IPS DF 6.9 (cell line): ENCODE results near the gene CXCR2.

Experiments
- DNase-seq: peaks from one replicate; pipeline ENCODE4 v3.0.0-alpha.2; 2013; ENCODE audit warnings: low read depth, low spot score
- H3K27ac ChIP-seq: one replicate; pipeline ENCODE4 v1.5.1; 2013; ENCODE audit warnings: low read length, control low read depth
- H3K27me3 ChIP-seq: 2 replicates; pipeline ENCODE4 v1.6.1; 2013; ENCODE audit warnings: mild to moderate bottlenecking, low read length; ENCODE audit not compliant: control insufficient read depth, insufficient read depth
- H3K36me3 ChIP-seq: 2 replicates; pipeline ENCODE4 v1.6.1; 2013; ENCODE audit warnings: low read length; ENCODE audit not compliant: control insufficient read depth, insufficient read depth
- H3K4me1 ChIP-seq: 2 replicates; pipeline ENCODE4 v1.6.1; 2013; ENCODE audit warnings: low read length; ENCODE audit not compliant: control insufficient read depth, insufficient read depth
- H3K4me3 ChIP-seq: 2 replicates; pipeline ENCODE4 v1.5.1; 2013; ENCODE audit warnings: mild to moderate bottlenecking, low read length
- H3K9me3 ChIP-seq: 2 replicates; pipeline ENCODE4 v1.6.1; 2013; ENCODE audit warnings: low read length, inconsistent platforms; ENCODE audit not compliant: control insufficient read depth, insufficient read depth
- WGBS: extraction: QIAGEN DNeasy Blood & Tissue Kit; methylation state at CpG from one replicate; pipeline ENCODE4 v1.1.7; 2013; ENCODE audit warnings: mixed read lengths, missing lambda C conversion rate; ENCODE audit not compliant: insufficient read length, insufficient coverage; 5-methylcytosine and 5-hydroxymethylcytosine counted together

CXCR2 gene

DNA sequence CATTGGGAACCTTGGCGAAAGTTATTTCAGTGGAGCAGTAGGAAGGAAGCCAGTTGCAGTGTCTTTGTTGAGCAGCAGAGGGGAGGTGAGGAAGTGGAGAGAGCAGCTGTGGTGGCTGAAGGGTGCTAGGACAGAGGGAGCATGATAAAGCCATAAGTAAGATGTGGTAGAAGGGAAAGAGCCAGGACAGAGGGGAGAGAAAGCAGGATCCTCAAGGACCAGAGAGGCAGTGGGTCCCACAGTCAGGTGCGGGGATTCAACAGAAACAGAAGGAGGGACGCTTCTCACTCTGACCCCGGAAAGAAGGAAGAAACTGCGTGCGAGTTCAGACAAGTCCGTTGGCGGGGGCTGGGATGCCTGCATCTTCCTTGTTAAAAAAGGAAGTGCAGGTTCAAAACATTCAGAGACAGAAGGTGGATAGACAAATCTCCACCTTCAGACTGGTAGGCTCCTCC lies at the start of gene CXCR2:
CXCR2 (plus strand) TSS at position 403 of the 455 bp plus-strand sequence. CDS start 8,774 bp downstream, outside the sequence.
- no CpG with 5 or more reads among the region's 8 CpGs for WGBS
- Histone ChIP-seq H3K4me1 (no peaks in the 10 kb centered on the region), H3K4me3 (no peak within 1 kb of the TSS), H3K27me3 (no peaks in the 10 kb centered on the region), H3K36me3 (no peaks in the 10 kb centered on the region), H3K9me3 (no peaks in the 10 kb centered on the region), H3K27ac (no peak within 1 kb of the TSS)
- no peak for DNase-seq

DNA sequence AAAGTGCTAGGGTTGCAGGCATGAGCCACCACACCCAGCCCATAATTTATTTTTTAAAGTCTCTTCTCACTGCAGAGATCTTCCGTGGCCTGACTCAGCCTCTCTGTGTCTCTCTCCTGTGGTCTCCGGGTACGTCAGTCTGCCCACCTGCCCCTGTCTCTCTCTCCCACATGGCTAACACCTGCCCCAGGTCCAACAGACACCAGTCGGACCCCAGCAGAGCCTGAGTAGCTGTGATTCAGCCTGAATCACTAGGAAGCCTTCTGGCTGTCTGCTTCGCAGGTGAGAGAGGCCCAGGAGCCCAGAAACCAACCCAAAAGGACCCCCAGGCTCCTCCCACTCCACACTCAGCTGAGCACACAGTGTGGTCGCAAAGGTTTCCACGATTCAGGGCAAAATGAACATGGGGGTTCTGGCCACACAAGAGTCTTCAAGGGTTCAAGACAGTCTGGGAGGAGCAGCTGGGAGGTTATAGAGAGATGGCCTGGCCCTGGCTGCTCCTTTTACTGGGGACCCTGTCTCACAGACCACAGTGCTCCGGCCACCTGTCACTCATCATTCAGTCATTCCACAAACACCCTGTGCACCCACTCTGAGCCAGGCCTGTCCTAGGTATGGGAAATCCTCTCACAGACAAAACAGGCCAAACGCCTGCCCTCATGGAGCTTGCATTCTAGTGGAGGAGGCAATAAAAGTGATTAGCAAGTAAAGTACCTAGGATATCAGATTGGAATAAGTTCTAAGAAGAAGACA lies 48.2 kb upstream of the CXCR2 start:
- Histone ChIP-seq H3K4me3 (no peak overlapping the region), H3K27me3 (no peaks in the 10 kb centered on the region), H3K4me1 (0 out of 2 replicates have a peak, but pooled peaks cover 2% of the 10 kb centered on the region), H3K9me3 (no peaks in the 10 kb centered on the region), H3K27ac (no peak overlapping the region), H3K36me3 (no peaks in the 10 kb centered on the region)
- DNase-seq: no peak
- WGBS: no CpG with 5 or more reads among the region's 9 CpGs

DNA sequence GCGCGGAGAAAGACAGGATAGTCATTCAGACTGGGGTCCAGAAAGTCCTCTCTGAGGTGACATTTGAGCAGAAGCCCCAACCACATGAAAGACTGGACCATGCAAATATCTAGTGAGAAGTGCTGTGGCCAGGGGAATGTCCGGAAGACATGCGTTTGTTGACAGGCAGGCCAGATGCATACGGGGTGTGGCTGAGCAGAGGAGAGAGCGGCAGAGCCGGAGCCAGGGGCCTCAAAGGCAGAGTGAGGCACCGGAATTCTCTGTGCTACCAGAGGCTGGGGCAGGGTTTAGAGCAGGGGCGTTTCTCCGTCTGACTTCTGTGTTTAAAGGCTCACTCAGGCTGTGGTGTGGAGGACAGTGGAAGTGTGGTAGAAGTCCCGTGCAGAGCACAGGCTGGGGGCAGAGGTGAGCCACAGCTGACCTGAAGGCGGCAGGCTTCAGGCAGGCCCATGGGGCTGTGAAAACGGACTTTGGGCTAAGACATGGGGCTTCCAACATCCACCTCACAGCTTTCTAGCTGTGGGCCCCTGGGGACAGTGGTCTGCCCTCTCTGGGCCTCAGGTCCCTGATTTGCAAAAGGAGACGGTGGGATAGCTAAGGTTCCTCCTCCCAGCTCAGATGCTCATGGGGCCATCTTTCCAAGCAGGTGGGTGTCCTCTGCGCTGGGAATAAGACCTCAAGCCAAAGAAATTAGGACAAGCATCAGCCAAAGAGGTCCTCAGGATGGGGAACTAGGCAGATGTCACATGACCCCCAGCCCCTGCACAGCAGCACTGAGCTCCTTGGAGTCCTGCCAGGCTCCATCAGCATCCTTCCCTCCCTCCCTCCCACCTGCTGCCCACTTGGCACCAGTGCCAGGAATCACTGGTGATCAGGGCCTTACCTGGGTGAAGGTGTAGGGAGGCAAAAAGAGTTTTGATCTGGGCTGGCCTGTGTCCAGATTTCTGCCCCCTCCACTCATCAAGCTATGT lies 45.6 kb upstream of the CXCR2 start:
- no CpG with 5 or more reads among the region's 15 CpGs for WGBS
- Histone ChIP-seq H3K27me3 (no peaks in the 10 kb centered on the region), H3K4me1 (0 out of 2 replicates have a peak, but pooled peaks cover 2% of the 10 kb centered on the region), H3K4me3 (no peak overlapping the region), H3K36me3 (no peaks in the 10 kb centered on the region), H3K27ac (no peak overlapping the region), H3K9me3 (no peaks in the 10 kb centered on the region)
- DNase-seq: no peak

DNA sequence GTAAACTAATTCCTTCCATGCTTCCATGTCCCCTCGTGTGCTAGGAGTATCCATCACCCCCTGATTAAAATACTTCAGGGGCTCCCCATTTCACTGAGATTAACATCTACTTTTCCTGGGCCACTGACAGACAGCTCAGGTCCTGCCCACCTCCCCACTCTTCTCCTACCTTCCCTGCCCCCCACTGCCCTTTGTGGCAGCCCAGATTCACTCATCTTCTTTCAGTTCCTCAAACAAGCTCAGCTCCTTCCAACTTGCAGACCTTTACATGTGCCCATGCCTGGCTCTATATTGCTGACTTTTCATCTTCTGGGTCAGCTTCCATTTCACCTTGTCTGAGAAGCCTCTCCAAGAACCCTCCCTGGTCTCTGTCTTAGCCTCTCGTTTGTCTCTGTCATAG lies 44.8 kb upstream of the CXCR2 start:
- no peak overlapping the region for H3K4me3 ChIP-seq
- no peak for DNase-seq
- WGBS: no CpG with 5 or more reads among the region's 2 CpGs
- H3K27ac ChIP-seq: no peak overlapping the region
- 0 out of 2 replicates have a peak, but pooled peaks cover 2% of the 10 kb centered on the region for H3K4me1 ChIP-seq
- no peaks in the 10 kb centered on the region for H3K27me3 ChIP-seq
- no peaks in the 10 kb centered on the region for H3K9me3 ChIP-seq
- no peaks in the 10 kb centered on the region for H3K36me3 ChIP-seq

DNA sequence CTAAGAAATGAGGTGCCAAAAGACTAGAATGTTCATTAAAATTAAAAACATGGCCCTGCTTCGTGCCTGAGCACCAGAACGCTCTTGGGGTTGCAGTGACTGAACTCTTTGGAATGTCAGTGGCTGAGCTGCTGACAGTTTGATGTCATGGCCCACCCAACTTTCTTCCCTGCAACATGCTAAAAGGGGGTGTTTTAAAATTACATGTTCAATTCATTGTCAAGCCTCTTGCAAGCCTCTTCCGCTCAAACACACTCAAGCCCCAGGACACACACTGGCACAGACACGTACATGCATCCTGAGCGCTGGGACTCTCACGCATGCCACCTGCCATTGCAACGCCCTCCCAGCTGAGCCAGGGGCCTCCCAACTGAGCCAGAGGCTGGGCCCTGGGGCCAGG lies 44.1 kb upstream of the CXCR2 start:
- H3K9me3 ChIP-seq: no peaks in the 10 kb centered on the region
- H3K36me3 ChIP-seq: no peaks in the 10 kb centered on the region
- no peak for DNase-seq
- H3K4me3 ChIP-seq: no peak overlapping the region
- no peaks in the 10 kb centered on the region for H3K27me3 ChIP-seq
- H3K4me1 ChIP-seq: no peaks in the 10 kb centered on the region
- no CpG with 5 or more reads among the region's 7 CpGs for WGBS
- no peak overlapping the region for H3K27ac ChIP-seq

DNA sequence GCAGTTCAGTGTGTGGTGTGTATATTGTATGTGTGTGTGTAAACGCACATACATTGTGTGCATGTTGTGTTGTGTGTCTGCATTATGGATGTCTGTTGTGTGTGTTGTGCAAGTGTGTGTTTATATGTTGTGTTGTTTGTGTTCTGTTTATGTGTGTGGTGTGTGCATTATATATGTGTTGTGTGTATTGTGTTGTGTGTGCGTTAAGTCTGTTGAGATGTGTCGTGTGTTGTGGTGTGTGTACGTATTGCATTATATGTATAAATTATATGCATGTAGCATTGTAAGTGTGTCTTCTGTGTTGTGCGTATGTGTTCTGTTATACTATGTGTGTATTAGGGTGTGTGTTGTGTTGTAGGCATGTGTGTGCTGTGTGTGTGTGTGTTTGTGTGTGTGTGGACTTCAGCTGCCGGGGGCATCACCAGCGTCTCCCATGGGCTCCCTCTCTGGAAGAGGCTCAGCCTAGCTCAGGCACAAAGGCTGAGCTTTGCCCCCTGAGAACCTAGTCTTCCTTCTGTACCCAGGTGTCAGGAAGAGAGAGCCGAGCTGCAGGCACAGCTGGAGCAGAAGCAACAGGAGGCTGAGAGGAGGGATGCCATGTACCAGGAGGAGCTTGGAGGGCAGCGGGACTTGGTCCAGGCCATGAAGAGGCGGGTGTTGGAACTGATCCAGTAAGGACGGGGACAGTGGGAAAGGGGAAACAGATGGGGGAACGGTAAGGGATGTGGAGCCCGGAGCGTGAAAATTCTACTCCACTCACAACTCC lies 43.1 kb upstream of the CXCR2 start:
- Histone ChIP-seq H3K4me1 (no peaks in the 10 kb centered on the region), H3K27me3 (no peaks in the 10 kb centered on the region), H3K4me3 (no peak overlapping the region), H3K27ac (no peak overlapping the region), H3K9me3 (no peaks in the 10 kb centered on the region), H3K36me3 (no peaks in the 10 kb centered on the region)
- WGBS: 100% methylated on average over 4 of the region's 14 CpGs
- DNase-seq: no peak

DNA sequence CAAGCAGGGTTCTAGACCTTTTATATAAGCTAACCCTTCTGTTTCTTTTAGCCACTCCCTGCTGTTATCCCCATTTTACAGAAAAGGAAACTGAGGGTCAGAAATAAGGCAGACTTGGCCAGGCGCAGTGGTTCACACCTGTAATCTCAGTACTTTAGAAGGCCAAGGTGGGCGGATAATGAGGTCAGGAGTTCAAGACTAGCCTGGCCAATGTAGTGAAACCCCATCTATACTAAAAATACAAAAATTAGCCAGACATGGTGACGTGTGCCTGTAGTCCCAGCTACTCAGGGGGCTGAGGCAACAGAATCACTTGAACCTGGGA lies 42.5 kb upstream of the CXCR2 start:
- no peak for DNase-seq
- no peaks in the 10 kb centered on the region for H3K9me3 ChIP-seq
- no CpG with 5 or more reads among the region's 3 CpGs for WGBS

DNA sequence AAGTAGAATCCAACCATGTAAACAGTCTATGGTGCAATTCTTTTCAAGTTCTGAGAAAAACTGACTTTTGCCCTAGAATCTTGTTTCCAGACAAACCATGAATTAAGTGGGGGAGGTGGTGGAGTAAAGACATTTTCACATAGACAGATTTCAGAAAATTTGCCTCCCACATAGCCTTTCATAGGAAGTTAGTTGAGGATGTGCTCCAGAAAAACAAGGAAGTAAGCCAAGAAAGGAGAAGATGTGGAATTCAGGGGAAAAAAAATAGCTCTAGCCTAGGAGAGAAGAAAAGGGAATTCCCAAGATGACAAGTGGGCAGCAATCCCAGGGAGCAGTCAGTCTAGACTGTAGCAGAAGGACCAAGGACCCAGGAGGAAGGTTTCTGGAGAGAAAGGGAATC lies 39.4 kb upstream of the CXCR2 start:
- Histone ChIP-seq H3K4me1 (no peaks in the 10 kb centered on the region), H3K36me3 (no peaks in the 10 kb centered on the region), H3K4me3 (no peak overlapping the region), H3K9me3 (no peaks in the 10 kb centered on the region), H3K27me3 (no peaks in the 10 kb centered on the region), H3K27ac (no peak overlapping the region)
- DNase-seq: no peak

More for the DNA sequence above, 42.5 kb upstream of the CXCR2 start:
- Histone ChIP-seq H3K27me3 (no peaks in the 10 kb centered on the region), H3K27ac (no peak overlapping the region), H3K4me3 (no peak overlapping the region), H3K4me1 (no peaks in the 10 kb centered on the region), H3K36me3 (no peaks in the 10 kb centered on the region)

DNA sequence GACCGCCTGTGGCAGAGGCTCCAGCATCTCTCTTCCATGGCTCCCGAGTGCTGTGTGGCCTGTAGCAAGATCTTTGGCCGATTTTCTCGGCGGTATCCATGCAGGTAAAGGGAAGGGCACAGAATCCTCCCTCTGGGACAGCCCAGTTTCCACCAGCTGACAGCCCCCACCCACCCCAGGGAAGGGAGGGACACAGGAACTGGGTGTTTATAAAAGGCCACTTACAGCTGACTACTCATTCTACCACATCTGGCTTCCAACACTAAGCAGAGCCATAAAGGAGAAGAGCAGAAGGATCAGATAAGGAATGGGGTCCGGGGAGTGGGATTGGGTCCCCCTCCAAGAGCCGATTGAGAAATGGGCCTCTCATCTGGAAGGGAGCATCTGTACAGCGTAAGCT lies 36.6 kb upstream of the CXCR2 start:
- Histone ChIP-seq H3K36me3 (no peaks in the 10 kb centered on the region), H3K9me3 (no peaks in the 10 kb centered on the region), H3K4me1 (no peaks in the 10 kb centered on the region), H3K27me3 (no peaks in the 10 kb centered on the region), H3K27ac (no peak overlapping the region), H3K4me3 (no peak overlapping the region)
- DNase-seq: no peak
- no CpG with 5 or more reads among the region's 8 CpGs for WGBS

DNA sequence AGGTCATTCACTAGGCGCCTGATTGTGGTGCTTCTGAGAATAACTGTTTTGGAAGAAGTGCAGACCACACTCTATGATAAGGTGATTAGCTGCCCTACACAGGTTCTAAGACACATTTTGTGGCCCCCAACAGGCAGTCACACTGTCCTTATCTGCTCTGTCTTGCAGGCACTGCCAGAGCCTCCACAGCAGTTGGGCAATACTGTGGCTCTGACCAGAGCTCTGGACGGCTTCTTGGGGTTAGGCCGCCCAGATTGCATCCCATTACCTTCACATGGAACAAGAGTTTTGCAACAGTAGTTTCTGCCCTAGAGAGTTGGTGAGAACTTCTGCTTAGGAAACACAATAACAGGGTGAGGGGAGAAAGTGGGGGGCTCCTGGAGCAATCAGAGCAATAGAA lies 34.1 kb upstream of the CXCR2 start:
- Histone ChIP-seq H3K9me3 (no peaks in the 10 kb centered on the region), H3K36me3 (no peaks in the 10 kb centered on the region), H3K4me3 (no peak overlapping the region), H3K27me3 (no peaks in the 10 kb centered on the region), H3K27ac (no peak overlapping the region), H3K4me1 (no peaks in the 10 kb centered on the region)
- WGBS: no CpG with 5 or more reads among the region's 3 CpGs
- no peak for DNase-seq
